Ishikawa (cell line): ENCODE measurements around the gene TAF10.

ENCODE experiments used
- CEBPB ChIP-seq: IDR thresholded peaks from 2 replicates; pipeline ENCODE4 v1.6.1; 2012
- CREB1 ChIP-seq: IDR thresholded peaks from 2 replicates; pipeline ENCODE4 v1.6.1; 2012; ENCODE audit warnings: low read depth
- EGR1 ChIP-seq: IDR thresholded peaks from 2 replicates; pipeline ENCODE4 v1.6.1; 2012
- EP300 ChIP-seq: IDR thresholded peaks from 2 replicates; pipeline ENCODE4 v1.6.1; 2012; ENCODE audit warnings: borderline replicate concordance
- FOXM1 ChIP-seq: IDR thresholded peaks from 2 replicates; pipeline ENCODE4 v1.6.1; 2012; ENCODE audit warnings: low read depth, borderline replicate concordance
- MAX ChIP-seq: IDR thresholded peaks from 2 replicates; pipeline ENCODE4 v1.6.1; 2012
- NFIC ChIP-seq: IDR thresholded peaks from 2 replicates; pipeline ENCODE4 v1.6.1; 2012
- RAD21 ChIP-seq: IDR thresholded peaks from 2 replicates; pipeline ENCODE4 v1.6.1; 2012; ENCODE audit warnings: low read depth
- REST ChIP-seq: IDR thresholded peaks from 2 replicates; pipeline ENCODE4 v1.6.1; 2012; ENCODE audit warnings: low read depth, mild to moderate bottlenecking
- TAF1 ChIP-seq: IDR thresholded peaks from 2 replicates; pipeline ENCODE4 v1.6.1; 2012; ENCODE audit warnings: low read depth, mild to moderate bottlenecking
- TCF12 ChIP-seq: IDR thresholded peaks from 2 replicates; pipeline ENCODE4 v1.6.1; 2012; ENCODE audit warnings: low read depth
- TEAD4 ChIP-seq: IDR thresholded peaks from 2 replicates; pipeline ENCODE4 v1.6.1; 2012
- USF1 ChIP-seq: IDR thresholded peaks from 2 replicates; pipeline ENCODE4 v1.6.1; 2012
- YY1 ChIP-seq: IDR thresholded peaks from 2 replicates; pipeline ENCODE4 v1.6.1; 2012; ENCODE audit warnings: low read depth
- ZBTB7A ChIP-seq: IDR thresholded peaks from 2 replicates; pipeline ENCODE4 v1.6.1; 2012; ENCODE audit warnings: low read depth

Gene TAF10

GRCh38 chr11:6612213-6613041 is at the start of gene TAF10:
TAF10 (minus strand) TSS chr11:6612216; CDS start chr11:6612189, 27 bp downstream.
- TF ChIP-seq CEBPB (peak; percentile 4; the same call in 1 of the 2 replicates), CREB1 (peak; percentile 67), EGR1 (peak; percentile 52; the same call in 1 of the 2 replicates), YY1 (peak; percentile 72; the same call in 1 of the 2 replicates), ZBTB7A (no peak), TAF1 (peak; percentile 85), NFIC (no peak), USF1 (no peak; the same call in none of the 2 replicates), RAD21 (no peak), TEAD4 (peak; percentile 41; the same call in 1 of the 2 replicates), FOXM1 (no peak), MAX (peak; percentile 77), EP300 (peak; percentile 22; the same call in 1 of the 2 replicates), TCF12 (peak; percentile 41; the same call in 1 of the 2 replicates)

- no peak for TF ChIP-seq RAD21
- no peak for TF ChIP-seq TAF1
- no peak for TF ChIP-seq TEAD4
- no peak for TF ChIP-seq YY1
- no peak for TF ChIP-seq NFIC
- no peak for TF ChIP-seq EP300
- no peak for TF ChIP-seq CREB1
- TF ChIP-seq EGR1 = no peak
- no peak for TF ChIP-seq USF1
- no peak for TF ChIP-seq MAX
- TF ChIP-seq TCF12 = no peak
- no peak for TF ChIP-seq FOXM1
- TF ChIP-seq CEBPB = no peak
- no peak for TF ChIP-seq ZBTB7A
- TF ChIP-seq REST = no peak
Measured at GRCh38 chr11:6660712-6661111, 48.7 kb upstream of the TAF10 start.

- no peak for TF ChIP-seq NFIC
- TF ChIP-seq EP300 = no peak
- TF ChIP-seq TCF12 = no peak
- no peak for TF ChIP-seq TEAD4
- no peak for TF ChIP-seq CREB1
- no peak for TF ChIP-seq EGR1
- TF ChIP-seq USF1 = no peak
Measured at GRCh38 chr11:6658647-6659046, 46.6 kb upstream of the TAF10 start.

- TF ChIP-seq EGR1 (no peak), CREB1 (no peak), RAD21 (no peak), ZBTB7A (no peak), REST (no peak), MAX (no peak), EP300 (no peak), YY1 (no peak), TCF12 (no peak), FOXM1 (no peak), CEBPB (no peak), TAF1 (no peak), TEAD4 (no peak), NFIC (no peak), USF1 (no peak)
Measured at GRCh38 chr11:6657346-6657745, 45.3 kb upstream of the TAF10 start.
